Sigmoid colon (tissue), 7 donors: ENCODE data around the gene NDST4. TPM values are rescaled to one million over a fixed set of nuclear protein-coding genes. Genes with fewer than 3 reads are reported as not detected.

ENCODE experiments used
- DNase-seq: peaks from one replicate; pipeline ENCODE4 v3.0.0-alpha.2; 2019
- H3K27ac ChIP-seq, 4 donors: fragments of 200-600 bp; sonication (generic); one replicate each; pipeline ENCODE4 v1.5.1; 2016 to 2019; ENCODE audit warnings: mild to moderate bottlenecking in 1 of 4
- H3K27me3 ChIP-seq, 3 donors: fragments of 200-600 bp; sonication (generic); one replicate each; pipeline ENCODE4 v1.5.1; 2019; ENCODE audit warnings: mild to moderate bottlenecking in 1 of 3
- H3K36me3 ChIP-seq, 4 donors: fragments of 200-600 bp; sonication (generic); one replicate each; pipeline ENCODE4 v1.5.1; 2016 to 2019
- H3K4me1 ChIP-seq, 4 donors: fragments of 200-600 bp; sonication (generic); one replicate each; pipeline ENCODE4 v1.5.1; 2017 to 2019
- H3K4me3 ChIP-seq, 4 donors: fragments of 200-600 bp; sonication (generic); one replicate each; pipeline ENCODE4 v1.5.1; 2017 to 2019; ENCODE audit warnings: mild to moderate bottlenecking in 2 of 4, moderate library complexity in 1 of 4
- H3K9me3 ChIP-seq, 4 donors: fragments of 200-600 bp in 3 of 4; sonication (generic) in 3 of 4; one replicate each; pipeline versions ENCODE4 v1.5.1 to v1.6.1; 2013 to 2019
- CTCF ChIP-seq, 4 experiments: fragments of 450-650 bp in 3 of 4; fragments of 200-600 bp in 1 of 4; IDR thresholded peaks; one replicate each; pipeline ENCODE4 v1.5.1; 2016 to 2019; ENCODE audit warnings: antibody characterized with exemption in 4 of 4, mild to moderate bottlenecking in 3 of 4, moderate library complexity in 2 of 4
- EP300 ChIP-seq, 4 donors: sonication (generic); formaldehyde crosslinking; IDR thresholded peaks; one replicate each; pipeline ENCODE4 v1.6.1; 2017; ENCODE audit warnings: antibody characterized with exemption in 4 of 4
- POLR2A ChIP-seq, 2 donors: fragments of 450-650 bp; IDR thresholded peaks; one replicate each; pipeline ENCODE4 v1.6.1; 2016; ENCODE audit warnings: antibody characterized with exemption in 2 of 2, mild to moderate bottlenecking in 2 of 2, moderate library complexity in 2 of 2
- POLR2AphosphoS5 ChIP-seq, 4 donors: sonication (generic); formaldehyde crosslinking; IDR thresholded peaks; one replicate each; pipeline ENCODE4 v1.6.1; 2017; ENCODE audit warnings: antibody characterized with exemption in 4 of 4
- WGBS, 2 donors: extraction: QIAGEN DNeasy Blood & Tissue Kit; methylation state at CpG; one replicate each; pipeline ENCODE4 v1.1.7; 2013; 5-methylcytosine and 5-hydroxymethylcytosine counted together
- intact Hi-C: fragments of 100-400 bp; cut with DNase I; formaldehyde crosslinking; loops from one replicate; pipeline ENCODE4 v1.15.1; 2023
- polyA plus RNA-seq, 3 donors: library from polyadenylated mRNA; stranded (reverse); fragments of 200-250 nt; gene quantifications; one replicate each; pipeline ENCODE4 v1.2.3, GENCODE V29; 2013
- total RNA-seq, 4 donors: library from RNA; depleted of rRNA; stranded (reverse); fragments of >200 nt; gene quantifications; one replicate each; pipeline ENCODE4 v1.1.0, GENCODE V29; 2016
- donor health status: healthy with polysubstance abuse.
- donor health status: Bipolar disorder and iron deficiency.
- donor health status: healthy.

The NDST4 gene
- total and polyA plus RNA-seq, 7 donors: 0.03 to 1.1 (median 0.54) TPM; not detected in 2

GRCh38 chr4:115076691-115077090 lies 36.7 kb downstream of the NDST4 start:
- no peaks in the 10 kb centered on the region for H3K36me3 ChIP-seq
- H3K27me3 ChIP-seq: no peaks in the 10 kb centered on the region
- DNase-seq: no peak
- WGBS, 2 donors: 87 to 88% methylated on average over 7 of the region's 7 CpGs
- no peak for TF ChIP-seq POLR2AphosphoS5 (IDR thresholded peaks at IDR 0.05)
- TF ChIP-seq EP300 (IDR thresholded peaks at IDR 0.05): no peak
- TF ChIP-seq CTCF (IDR thresholded peaks at IDR 0.05): no peak
- no peak for TF ChIP-seq POLR2A (IDR thresholded peaks at IDR 0.05)
- H3K4me3 ChIP-seq: no peak overlapping the region
- H3K27ac ChIP-seq: no peak overlapping the region
- H3K4me1 ChIP-seq: no peaks in the 10 kb centered on the region
- H3K9me3 ChIP-seq: no peaks in the 10 kb centered on the region
- intact Hi-C loops: no loop called here

DNA sequence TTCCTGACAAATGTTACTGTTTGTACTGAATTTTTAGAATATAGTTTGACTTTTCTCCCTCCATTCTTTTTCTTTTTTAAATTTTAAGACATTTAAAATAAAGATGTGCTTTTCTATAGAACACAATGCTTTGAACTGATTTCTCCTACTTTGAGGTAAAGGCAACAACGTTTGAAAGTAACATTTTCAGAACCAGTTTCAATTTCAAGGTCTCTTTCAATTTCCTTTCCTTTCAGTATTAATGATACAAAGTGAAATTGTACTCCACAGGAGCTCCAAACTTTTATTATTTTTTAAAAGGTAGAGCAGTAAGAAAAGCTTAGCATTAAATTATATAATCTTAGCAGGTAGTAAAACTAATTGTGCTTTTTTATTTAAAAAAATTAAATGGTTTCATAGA lies 54.9 kb downstream of the NDST4 start:
- Histone ChIP-seq H3K4me1 (no peaks in the 10 kb centered on the region), H3K27ac (no peak overlapping the region), H3K9me3 (no peaks in the 10 kb centered on the region), H3K36me3 (no peaks in the 10 kb centered on the region), H3K27me3 (no peaks in the 10 kb centered on the region), H3K4me3 (no peak overlapping the region)
- TF ChIP-seq EP300 (IDR thresholded peaks at IDR 0.05): no peak
- no peak for TF ChIP-seq POLR2AphosphoS5 (IDR thresholded peaks at IDR 0.05)
- no peak for TF ChIP-seq POLR2A (IDR thresholded peaks at IDR 0.05)
- TF ChIP-seq CTCF (IDR thresholded peaks at IDR 0.05): no peak
- WGBS, 2 donors: 20 to 32% methylated on average over 1 of the region's 1 CpG
- DNase-seq: no peak
- intact Hi-C loops: no loop called here

DNA sequence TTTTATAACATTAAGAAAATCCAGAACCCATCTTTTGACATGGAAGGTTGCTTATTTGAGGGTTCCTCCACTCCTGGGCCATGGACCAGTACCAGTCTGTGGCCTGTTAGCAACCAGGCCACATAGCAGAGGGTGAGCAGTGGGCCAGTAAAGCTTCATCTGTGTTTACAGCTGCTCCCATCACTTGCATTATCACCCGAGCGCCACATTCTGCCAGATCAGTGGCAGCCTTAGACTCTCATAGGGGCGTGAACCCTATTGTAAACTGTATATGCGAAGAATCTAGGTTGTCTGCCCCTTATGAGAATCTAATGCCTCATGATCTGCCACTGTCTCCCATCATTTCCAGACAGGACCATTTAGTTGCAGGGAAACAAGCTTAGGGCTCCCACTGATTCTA lies 58.6 kb downstream of the NDST4 start:
- H3K9me3 ChIP-seq: no peaks in the 10 kb centered on the region
- no peak overlapping the region for H3K4me3 ChIP-seq
- TF ChIP-seq CTCF (IDR thresholded peaks at IDR 0.05) (no peak), EP300 (IDR thresholded peaks at IDR 0.05) (no peak), POLR2AphosphoS5 (IDR thresholded peaks at IDR 0.05) (no peak), POLR2A (IDR thresholded peaks at IDR 0.05) (no peak)
- DNase-seq: no peak
- WGBS, 2 donors: 87 to 92% methylated on average over 4 of the region's 4 CpGs
- H3K36me3 ChIP-seq: no peaks in the 10 kb centered on the region
- no peaks in the 10 kb centered on the region for H3K27me3 ChIP-seq
- no peak overlapping the region for H3K27ac ChIP-seq
- intact Hi-C loops: no loop called here
- H3K4me1 ChIP-seq: no peaks in the 10 kb centered on the region

- Histone ChIP-seq H3K4me3 (no peak overlapping the region), H3K36me3 (no peaks in the 10 kb centered on the region), H3K4me1 (no peaks in the 10 kb centered on the region), H3K9me3 (no peaks in the 10 kb centered on the region), H3K27me3 (no peaks in the 10 kb centered on the region), H3K27ac (no peak overlapping the region)
- no peak for DNase-seq
- TF ChIP-seq CTCF (IDR thresholded peaks at IDR 0.05) (no peak), POLR2A (IDR thresholded peaks at IDR 0.05) (no peak), POLR2AphosphoS5 (IDR thresholded peaks at IDR 0.05) (no peak), EP300 (IDR thresholded peaks at IDR 0.05) (no peak)
- 53 to 76% methylated on average over 1 of the region's 1 CpG for WGBS, 2 donors
- intact Hi-C loops: no loop called here
Measured at GRCh38 chr4:115053313-115053712, 60.1 kb downstream of the NDST4 start.

GRCh38 chr4:115042496-115042895 lies 70.9 kb downstream of the NDST4 start:
- no peaks in the 10 kb centered on the region for H3K4me1 ChIP-seq
- no peaks in the 10 kb centered on the region for H3K36me3 ChIP-seq
- H3K4me3 ChIP-seq: no peak overlapping the region
- no peak for TF ChIP-seq CTCF (IDR thresholded peaks at IDR 0.05)
- no peak for TF ChIP-seq EP300 (IDR thresholded peaks at IDR 0.05)
- TF ChIP-seq POLR2AphosphoS5 (IDR thresholded peaks at IDR 0.05): no peak
- no peak for TF ChIP-seq POLR2A (IDR thresholded peaks at IDR 0.05)
- no peaks in the 10 kb centered on the region for H3K27me3 ChIP-seq
- 65 to 71% methylated on average over 3 of the region's 3 CpGs for WGBS, 2 donors
- intact Hi-C loops: no loop called here
- no peak overlapping the region for H3K27ac ChIP-seq
- no peak for DNase-seq
- no peaks in the 10 kb centered on the region for H3K9me3 ChIP-seq
